Measurements from ENCODE around the gene MGAT4B. TPM values are rescaled to one million over a fixed set of nuclear protein-coding genes. Genes with fewer than 3 reads are reported as not detected.
A peak's percentile ranks its signal among the peaks of the same experiment; 100 is the strongest.

MGAT4B gene
- total RNA-seq, 4 donors from 2014 or later: 86.3 to 113 (median 101) TPM

DNA sequence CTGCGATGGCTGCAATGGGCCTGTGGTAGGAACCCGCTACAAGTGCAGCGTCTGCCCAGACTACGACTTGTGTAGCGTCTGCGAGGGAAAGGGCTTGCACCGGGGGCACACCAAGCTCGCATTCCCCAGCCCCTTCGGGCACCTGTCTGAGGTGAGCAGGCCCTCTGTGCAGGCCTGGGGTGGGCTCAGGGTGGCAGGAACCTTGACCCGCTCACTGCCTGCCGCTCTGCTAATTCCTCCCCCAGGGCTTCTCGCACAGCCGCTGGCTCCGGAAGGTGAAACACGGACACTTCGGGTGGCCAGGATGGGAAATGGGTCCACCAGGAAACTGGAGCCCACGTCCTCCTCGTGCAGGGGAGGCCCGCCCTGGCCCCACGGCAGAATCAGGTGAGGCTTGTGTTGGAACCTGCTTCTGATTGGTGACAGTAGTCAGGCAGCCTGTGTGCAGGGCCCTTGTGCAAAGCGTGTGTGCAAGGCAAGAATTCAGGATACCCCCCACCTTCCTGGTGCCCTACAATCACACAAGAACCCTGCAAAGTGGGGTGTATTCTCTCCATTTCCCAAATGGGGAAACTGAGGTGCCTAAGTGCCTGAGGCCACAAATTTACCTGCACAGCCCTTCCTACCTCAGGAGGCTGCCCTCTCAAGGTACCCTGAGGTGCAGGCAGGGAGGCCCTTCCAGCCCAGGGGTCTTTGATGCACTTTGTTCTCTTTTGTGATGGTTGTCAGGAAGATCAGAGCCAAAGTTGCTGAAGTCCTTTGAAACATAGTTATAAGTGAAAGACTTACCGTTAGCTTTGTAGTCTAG is 17.5 kb upstream of the MGAT4B start:
- TF ChIP-seq POLR2A (IDR thresholded peaks at IDR 0.05): no peak
- TF ChIP-seq, protein P1, sequence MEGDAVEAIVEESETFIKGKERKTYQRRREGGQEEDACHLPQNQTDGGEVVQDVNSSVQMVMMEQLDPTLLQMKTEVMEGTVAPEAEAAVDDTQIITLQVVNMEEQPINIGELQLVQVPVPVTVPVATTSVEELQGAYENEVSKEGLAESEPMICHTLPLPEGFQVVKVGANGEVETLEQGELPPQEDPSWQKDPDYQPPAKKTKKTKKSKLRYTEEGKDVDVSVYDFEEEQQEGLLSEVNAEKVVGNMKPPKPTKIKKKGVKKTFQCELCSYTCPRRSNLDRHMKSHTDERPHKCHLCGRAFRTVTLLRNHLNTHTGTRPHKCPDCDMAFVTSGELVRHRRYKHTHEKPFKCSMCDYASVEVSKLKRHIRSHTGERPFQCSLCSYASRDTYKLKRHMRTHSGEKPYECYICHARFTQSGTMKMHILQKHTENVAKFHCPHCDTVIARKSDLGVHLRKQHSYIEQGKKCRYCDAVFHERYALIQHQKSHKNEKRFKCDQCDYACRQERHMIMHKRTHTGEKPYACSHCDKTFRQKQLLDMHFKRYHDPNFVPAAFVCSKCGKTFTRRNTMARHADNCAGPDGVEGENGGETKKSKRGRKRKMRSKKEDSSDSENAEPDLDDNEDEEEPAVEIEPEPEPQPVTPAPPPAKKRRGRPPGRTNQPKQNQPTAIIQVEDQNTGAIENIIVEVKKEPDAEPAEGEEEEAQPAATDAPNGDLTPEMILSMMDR (IDR thresholded peaks at IDR 0.05): no peak
- H3K4me3 ChIP-seq (ENCODE audit: low read depth, poor library complexity, severe bottlenecking): no peak overlapping the region
- intact Hi-C loops (cut with DNase I; ENCODE audit: low total_unique reads): no loop called here
- WGBS, 2 donors: 86 to 89% methylated on average over 12 to 22 of the region's 22 CpGs
- DNase-seq (ENCODE audit: low spot score in 2 of 2): no peak

DNA sequence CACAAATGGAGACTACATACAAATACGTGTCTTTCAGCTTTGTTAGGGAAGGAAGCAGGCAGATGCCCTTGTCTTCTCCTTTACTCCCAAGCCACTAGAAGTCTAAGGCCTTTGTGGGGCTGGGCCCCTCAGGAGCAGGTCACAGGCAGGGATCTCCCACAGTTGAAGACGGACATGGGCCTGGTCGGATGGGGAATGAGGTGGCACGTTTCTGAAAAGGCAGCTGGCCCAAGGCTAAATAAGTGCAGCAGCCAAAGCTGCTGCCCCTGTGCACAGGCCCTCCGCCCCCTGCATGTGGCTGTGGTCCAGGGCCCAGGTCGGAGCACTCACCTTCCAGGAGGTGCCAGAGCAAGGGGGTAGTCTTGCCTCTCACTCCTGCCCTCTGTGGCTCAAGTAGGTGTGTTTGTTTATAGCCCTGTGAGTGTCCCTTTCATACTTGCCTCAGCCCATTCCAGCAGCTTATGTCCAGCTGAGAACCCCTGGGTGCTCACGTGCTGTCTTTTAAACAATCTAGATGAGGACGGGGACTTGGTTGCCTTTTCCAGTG is 15.9 kb upstream of the MGAT4B start:
- DNase-seq (ENCODE audit: low spot score in 2 of 2): no peak
- no peak overlapping the region for H3K4me3 ChIP-seq (ENCODE audit: low read depth, poor library complexity, severe bottlenecking)
- 28 to 36% methylated on average over 8 of the region's 8 CpGs for WGBS, 2 donors
- intact Hi-C loops (cut with DNase I; ENCODE audit: low total_unique reads): no loop called here
- TF ChIP-seq, protein P1 (IDR thresholded peaks at IDR 0.05): no peak
- TF ChIP-seq POLR2A (IDR thresholded peaks at IDR 0.05): no peak

DNA sequence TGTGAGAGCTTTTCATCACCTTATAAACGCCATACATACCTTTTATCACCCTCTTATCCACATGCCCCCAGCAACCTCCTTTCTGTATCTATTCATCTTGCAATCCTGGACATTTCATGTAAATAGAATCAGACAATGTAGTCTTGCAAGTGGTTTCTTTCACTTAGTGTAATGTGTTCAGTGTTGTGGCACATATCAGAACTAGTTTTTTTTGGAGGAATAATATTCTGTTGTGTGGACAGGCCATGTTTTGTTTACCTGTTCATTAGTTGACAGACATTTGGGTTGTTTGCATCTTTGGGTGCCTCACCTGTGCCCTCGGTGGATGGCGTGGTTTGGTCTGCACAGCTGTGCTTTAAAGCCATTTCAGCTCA is 15.4 kb upstream of the MGAT4B start:
- no peak for DNase-seq (ENCODE audit: low spot score in 2 of 2)
- 43 to 50% methylated on average over 3 of the region's 3 CpGs for WGBS, 2 donors
- TF ChIP-seq, protein P1 (IDR thresholded peaks at IDR 0.05): no peak
- TF ChIP-seq POLR2A (IDR thresholded peaks at IDR 0.05): no peak
- intact Hi-C loops (cut with DNase I; ENCODE audit: low total_unique reads): no loop called here
- H3K4me3 ChIP-seq (ENCODE audit: low read depth, poor library complexity, severe bottlenecking): no peak overlapping the region

DNA sequence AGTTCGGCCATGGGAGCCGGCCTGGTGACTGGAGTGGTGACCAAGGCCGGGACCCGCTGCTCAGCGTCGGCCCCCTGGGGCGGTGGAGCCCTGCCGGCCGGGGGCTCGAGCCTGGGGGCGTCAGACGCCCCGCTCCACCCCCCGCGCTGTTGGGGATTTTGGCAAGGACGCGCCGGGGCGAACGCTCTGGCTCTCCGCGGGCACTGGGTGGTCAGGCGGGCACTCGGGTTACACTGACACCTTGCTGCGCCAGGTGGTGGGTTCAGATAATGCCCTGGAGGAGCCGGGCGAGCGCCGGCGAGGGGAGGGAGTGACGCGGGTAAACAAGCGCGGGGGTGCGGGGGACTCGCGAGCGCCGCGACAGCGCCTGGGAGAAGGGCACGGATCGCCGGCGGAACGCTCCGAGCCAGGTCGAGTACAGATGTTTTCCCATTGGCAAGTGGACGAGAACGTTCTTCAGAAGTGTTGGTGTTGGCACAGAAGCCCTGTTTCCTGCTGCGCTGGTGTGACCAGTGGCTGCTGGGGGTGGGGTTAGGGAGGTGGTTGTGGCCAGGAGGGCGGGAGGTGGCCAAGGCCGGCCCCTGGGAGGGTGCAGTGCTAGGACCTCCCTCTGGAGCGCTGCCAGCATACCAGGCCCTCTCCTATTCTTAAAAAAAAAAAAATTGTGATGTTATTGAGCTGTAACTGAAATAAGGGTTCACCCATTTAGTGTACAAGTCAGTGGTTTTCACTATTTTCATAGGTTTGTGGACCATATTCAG is 14.8 kb upstream of the MGAT4B start:
- TF ChIP-seq, protein P1 (IDR thresholded peaks at IDR 0.05): no peak
- peak in 1 of 2 donors; percentile 29 for TF ChIP-seq POLR2A (IDR thresholded peaks at IDR 0.05)
- intact Hi-C loops (cut with DNase I; ENCODE audit: low total_unique reads): no loop called here
- H3K4me3 ChIP-seq (ENCODE audit: low read depth, poor library complexity, severe bottlenecking): peak overlapping the region; percentile 98
- WGBS, 2 donors: 0% methylated on average over 29 to 35 of the region's 54 CpGs
- DNase-seq (ENCODE audit: low spot score in 2 of 2): peak; percentile 95 to 99

DNA sequence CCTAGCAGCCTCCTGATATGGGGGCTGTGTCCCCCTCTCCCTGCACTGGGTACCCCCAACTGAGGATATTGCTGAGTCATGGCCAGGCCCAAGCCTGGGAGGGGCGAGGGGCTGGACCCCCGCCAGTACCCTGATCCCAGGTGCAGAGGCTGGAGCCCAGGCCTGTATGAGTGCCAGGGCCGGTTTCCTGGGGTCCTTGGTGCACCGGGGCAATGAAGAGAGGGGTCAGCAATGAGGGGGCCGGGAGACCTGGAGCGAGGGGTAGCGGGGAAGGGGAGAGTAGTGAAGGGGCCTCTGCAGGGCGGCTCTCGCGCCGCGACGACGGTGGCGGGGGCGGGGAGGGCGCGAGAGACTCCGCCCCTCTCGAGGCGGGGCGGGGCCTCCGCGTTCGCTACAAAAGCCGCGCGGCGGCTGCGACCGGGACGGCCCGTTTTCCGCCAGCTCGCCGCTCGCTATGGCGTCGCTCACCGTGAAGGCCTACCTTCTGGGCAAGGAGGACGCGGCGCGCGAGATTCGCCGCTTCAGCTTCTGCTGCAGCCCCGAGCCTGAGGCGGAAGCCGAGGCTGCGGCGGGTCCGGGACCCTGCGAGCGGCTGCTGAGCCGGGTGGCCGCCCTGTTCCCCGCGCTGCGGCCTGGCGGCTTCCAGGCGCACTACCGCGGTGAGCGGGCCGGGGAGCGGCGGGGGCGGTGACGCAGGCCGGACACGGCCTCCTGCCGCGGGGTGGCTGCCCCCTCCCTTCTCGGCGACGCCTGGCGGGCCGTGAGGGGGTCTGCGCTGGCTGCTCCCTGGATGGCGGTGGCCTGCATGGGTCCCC is 14.0 kb upstream of the MGAT4B start, which contains the start of gene SQSTM1:
SQSTM1 (plus strand) TSS at position 423 of the 815 bp plus-strand sequence; CDS start at position 455, 32 bp downstream.
- TF ChIP-seq POLR2A (IDR thresholded peaks at IDR 0.05): peak in 1 of 2 donors; percentile 94
- TF ChIP-seq, protein P1 (IDR thresholded peaks at IDR 0.05): no peak
- intact Hi-C loops (cut with DNase I; ENCODE audit: low total_unique reads): no loop called here

More for the DNA sequence above, 14.0 kb upstream of the MGAT4B start, which contains the start of gene SQSTM1:
- H3K4me3 ChIP-seq (ENCODE audit: low read depth, poor library complexity, severe bottlenecking): peak within 1 kb of the TSS; percentile 98
- 0% methylated on average over 18 to 31 of the region's 81 CpGs for WGBS, 2 donors
- peak; percentile 68 to 96 for DNase-seq (ENCODE audit: low spot score in 2 of 2)
